SKM-1 (cell line): ENCODE results near the gene PRTFDC1.

Source experiments
- DNase-seq: peaks from one replicate; lab custom pipeline; 2025; ENCODE audit not compliant: unreplicated experiment; lab: John Stamatoyannopoulos, UW

PRTFDC1 gene

DNA sequence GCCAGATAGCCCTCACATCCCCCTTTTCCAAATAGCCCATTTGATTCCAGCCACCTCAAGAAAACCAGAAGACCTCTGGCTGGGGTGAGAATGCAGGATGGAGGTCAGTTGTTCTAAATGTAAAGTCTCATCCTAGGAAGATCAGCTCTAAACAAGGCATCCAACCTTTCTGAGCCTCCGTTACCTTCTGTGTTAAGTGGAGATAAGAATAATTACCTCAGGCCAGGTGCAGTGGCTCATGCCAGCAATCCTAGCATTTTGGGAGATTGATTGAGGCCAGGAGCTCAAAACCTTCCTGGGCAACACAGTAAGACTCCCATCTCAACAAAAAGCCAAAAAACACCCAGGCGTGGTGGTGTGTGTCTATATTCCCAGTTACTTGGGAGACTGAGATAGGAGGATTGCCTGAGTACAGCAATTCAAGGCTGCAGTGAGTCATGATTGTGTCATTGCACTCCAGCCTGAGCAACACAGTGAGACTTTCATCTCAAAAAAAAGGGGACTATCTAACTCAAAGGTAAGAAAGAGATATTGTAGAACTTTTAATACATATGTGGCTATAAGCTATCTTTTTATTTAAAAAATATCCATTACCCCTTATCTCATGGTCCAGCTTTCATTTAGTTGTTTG lies 43.5 kb downstream of the PRTFDC1 start:
- no peak for DNase-seq

DNA sequence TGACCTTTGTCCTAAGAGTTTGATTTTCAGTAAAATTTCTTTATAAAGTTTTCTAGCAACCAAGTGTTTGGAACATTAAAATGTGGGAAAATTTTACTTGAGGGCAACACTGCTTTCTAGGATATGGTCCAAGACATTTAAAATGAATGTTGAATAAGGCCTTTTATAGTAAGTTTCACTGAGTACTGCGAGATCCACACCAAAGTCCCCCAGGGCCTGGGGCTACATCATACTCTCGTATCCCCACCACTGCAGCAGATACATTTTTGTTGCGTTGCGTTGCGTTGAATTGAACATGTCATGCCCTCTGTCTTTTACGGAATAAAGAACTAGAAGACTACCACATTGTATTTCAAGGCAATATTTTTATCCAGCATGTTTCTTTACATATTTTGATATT lies 44.5 kb downstream of the PRTFDC1 start:
- DNase-seq: no peak

DNA sequence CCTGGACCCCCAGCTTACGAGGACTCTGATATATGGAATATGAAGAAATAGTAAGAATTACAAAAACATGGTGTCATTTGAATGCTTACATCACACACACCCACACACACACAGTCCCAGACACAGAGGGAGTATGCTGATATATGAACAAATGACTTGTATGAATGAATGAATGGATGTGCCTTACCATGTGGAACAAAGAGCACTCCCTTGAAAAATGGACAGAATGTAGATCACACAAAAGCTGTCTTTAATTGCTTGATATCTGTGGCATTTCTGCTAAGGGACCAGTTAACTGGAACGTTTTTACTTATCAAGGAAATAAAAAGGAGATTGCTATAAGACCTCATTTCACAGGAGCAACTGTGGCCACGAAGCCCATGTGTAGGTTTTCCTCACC lies 46.0 kb downstream of the PRTFDC1 start:
- no peak for DNase-seq

DNA sequence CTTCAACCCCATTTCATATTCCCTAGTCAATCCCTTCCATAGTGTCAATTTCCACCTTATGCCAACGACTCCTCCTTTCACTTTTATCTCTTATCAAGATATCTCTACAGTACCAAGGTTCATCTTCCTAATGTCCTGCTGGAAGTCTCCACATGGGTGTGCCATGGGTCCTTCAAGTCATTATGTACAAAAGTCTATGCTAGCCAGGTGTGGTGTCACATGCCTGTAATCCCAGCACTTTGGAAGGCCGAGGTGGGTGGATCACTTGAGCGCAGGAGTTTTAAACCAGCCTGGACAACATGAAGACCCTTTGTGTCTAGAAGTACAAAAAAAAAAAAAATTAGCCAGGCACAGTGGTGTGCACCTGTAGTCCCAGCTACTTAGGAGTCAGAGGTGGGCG lies 47.6 kb downstream of the PRTFDC1 start:
- DNase-seq: no peak

DNA sequence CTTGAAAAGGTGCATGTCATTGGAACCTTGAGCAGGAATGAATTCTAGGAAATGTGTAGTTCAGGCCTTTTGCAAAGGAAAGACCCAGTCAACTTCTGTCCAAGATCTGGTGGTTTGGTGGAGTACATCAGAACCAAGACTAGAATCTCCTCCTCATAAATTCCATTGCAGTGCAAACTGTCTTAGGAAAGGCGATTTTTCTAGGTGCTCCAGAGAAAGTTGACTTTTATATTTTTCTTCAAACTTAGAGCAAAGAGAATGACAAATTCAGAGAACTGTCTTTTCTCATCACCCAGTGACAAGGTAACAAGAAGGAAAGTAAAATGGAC lies 50.0 kb downstream of the PRTFDC1 start:
- no peak for DNase-seq

DNA sequence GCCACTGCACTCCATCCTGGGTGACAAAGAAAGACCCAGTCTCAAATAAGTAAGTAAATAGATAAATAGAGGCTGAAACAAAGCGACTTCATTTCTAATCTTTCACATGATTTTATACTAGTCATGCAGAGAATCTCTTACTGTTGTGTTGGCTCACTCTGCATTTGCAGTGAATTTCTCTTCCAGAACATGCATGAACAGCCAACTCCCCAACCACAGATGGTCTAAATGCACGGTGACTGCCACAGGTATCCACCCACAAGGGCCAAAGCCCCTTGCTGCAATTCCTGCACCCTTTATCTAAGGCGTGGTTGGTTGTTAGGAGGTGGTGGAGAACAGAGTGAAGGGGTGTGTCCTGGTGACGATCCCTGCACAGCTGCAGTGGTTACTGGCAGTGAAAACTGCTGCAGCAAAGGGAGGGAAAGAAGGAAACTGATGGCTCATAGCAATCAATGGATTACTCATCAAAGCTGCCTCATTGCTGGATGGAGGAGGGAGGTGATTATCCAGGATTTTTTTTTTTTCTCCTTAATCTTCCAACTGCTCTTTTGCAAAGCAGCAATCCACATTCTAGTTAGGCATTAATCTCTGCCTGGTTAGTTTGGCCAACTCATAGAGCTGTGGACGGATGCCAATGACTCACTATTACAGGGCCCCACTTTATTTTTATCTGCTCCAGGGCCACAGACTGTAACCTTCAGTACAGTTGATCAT lies 50.6 kb downstream of the PRTFDC1 start:
- DNase-seq: no peak

DNA sequence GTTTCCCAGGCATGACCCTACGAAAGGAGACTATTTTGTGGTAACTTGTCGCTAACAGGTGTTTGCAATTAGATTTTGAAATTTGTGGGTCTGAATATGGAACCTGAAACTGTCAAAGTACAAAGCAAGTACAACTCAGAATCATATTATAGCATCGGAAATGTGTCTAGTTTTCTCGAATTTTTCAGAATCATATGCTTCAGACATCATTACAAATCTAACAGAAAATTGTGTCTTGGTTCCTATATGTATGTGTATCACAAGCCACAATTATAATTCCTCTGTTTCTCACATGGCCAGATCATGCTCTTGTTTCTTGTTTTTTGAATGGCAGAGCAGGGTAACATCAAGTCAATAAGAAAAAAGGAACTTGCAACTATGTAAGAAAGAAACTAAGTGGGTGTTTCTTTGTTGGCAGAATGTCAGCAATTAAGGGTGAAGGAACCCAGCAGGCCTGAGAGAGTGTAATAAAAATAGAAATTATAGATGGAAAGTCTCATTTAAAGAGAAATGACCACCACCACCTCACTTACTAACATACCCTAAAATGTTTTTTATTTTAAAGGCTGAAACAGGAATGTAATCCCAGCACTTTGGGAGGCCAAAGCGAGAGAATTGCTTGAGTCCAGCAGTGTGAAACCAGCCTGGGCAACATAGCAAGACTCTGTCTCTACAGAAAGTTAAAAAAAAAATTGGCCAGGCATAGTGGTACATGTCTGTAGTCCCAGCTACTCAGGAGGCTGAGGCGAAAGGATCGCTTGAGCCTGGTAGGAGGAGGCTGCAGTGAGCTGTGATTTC lies 51.3 kb downstream of the PRTFDC1 start:
- no peak for DNase-seq

DNA sequence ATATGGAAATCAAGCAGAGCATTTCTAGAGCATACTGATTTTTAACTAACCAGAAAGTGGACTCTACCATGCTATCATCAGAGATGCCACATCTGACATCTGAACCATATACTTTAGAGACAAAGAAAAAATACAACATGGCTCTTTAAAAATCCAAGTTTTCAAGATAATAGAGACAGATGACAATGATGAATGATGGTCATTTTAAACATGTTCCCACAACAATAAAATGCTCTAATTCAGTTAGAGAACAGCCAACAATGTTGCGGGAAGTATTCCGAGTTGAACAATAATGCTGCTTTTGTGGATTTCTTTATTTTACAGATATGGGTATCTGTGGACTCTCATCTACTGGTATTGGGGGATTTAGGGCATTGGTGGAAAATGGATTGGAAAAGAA lies 52.8 kb downstream of the PRTFDC1 start:
- DNase-seq: no peak

DNA sequence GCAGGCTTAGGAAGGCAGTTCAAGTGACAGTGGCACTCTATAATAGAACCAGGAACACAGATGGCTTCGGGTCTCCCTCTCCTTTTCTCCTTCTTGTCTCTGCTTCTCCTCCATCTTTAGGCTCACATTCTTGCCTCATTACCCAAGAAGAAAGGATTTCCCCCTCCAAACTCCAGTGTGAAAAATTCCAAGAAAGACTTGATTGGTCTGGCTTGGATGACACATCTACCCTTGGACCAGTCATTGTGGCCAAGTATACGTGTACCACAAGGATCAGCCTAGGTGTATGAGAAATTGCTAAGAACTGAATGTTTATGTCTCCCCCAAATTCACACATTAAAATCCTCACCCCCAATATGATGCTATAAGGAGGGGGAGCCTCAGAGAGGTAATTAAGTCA lies 53.9 kb downstream of the PRTFDC1 start:
- no peak for DNase-seq

DNA sequence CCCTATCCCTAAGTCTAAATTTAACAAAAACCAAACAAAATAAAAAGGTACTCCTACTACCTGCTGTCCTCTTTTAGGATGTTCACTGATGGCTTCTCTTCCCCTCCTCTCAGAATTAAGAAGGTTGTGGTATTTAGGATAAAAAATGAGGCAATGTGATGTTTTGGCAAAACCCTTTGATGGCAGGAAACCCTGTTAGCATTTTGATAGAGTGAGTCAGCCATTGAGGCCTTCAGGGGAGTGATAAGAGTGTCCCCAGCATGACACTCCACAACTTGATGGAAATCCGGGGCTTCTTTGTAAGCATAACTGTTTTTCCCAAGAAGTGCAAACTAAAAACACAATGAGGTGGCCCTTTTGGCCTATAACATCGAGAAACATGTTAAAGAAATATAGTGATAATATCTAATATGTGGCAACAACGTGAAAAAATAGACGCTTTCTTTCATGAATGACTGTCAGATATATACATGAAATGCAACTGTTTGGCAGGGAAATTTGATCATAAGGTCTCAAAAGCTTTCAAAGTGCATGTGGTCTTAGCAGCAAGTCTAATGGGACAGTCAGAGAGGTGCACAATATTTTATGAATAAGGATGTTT lies 55.0 kb downstream of the PRTFDC1 start:
- no peak for DNase-seq

DNA sequence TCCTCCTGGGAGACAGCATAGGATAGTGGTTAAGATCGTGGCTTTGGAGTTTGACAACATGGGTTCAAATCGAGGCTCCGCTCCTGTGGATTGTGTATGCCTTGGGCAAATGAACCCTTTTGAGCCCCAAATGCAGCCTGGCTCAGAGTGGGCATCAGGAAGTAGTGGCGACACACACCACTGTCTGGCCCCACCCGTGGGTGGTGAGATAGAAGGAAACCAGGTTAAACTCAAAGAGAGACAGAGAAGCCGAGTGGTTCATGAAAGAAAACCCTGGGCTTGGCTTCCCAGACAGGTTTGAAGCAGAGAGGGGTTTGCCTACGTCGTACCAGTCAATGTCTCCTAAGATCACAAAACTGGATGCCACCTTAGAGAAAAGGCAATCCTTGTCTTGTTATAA lies 57.7 kb downstream of the PRTFDC1 start:
- DNase-seq: no peak

DNA sequence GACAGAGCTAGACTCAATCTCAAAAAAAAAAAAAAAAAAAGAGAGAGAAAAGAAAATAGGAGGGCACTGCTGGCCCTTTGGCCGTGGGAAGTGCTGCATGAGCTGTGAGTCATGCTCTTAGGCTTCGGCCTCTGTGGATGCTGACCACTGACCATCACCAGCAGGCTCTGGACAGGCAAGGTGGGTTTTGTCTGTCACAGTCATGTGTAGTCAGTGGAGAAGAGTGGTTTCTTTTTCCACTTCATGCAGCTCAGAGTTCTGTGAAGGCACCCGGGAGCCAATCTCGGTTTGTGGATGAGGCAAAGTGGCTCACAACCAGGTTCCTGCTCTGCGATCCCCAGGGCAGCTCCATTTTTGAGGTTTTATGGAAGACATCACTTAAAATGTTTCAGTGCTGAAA lies 58.1 kb downstream of the PRTFDC1 start:
- no peak for DNase-seq

DNA sequence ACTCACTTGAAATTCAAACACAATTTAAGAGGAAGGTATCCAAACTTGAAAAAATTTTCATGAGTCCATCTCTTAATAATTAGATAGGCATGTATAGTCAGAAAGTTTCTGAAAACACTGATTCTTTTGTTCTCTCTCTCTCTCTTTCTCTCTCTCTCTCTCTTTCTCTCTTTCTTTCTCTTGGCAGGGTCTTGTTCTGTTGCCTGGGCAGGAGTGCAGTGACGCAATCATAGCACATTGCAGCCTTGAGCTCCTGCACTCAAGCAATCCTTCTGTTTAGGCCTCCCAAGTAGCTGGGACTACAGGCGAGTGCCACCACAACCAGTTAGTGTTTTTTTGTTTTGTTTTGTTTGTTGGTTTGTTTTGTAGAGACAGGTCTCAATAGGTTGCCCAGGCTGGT lies 59.3 kb downstream of the PRTFDC1 start:
- no peak for DNase-seq

DNA sequence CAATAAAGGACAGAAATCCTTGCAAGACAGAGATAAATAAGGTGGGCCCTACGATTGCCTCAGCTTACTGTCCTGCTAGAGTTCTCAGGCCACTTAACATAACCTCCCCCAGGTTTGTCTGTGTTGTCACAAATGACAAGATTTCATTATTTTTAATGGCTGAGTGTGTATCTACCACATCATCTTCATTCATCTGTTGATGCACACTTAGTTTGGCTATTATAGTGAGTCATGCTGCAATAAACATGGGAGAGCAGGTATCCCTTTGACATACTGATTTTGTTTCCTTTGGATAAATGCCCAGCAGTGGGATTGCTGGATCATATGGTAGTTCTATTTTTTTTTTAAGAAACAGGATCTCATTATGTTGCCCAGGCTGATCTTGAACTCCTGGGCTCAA lies 60.6 kb downstream of the PRTFDC1 start:
- no peak for DNase-seq

DNA sequence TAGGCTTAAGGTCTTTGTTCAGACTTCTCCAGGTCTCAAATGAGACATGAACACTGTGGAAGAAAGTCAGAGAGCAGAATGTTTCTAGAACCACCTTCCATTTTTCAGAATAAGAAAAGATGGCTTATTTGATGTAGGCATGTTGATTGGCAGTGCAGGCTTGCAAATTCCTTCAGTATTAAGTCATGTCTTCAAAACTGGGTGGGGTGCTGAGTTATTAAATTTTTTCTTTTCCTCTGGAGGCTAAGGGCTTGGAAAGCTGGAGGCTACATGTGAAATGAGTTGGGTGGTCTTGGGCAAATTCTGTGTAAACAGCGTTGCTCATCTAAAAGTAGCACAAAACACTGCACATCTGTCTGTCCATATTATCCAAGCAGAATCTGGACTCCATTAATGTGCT lies 62.8 kb downstream of the PRTFDC1 start:
- DNase-seq: no peak

DNA sequence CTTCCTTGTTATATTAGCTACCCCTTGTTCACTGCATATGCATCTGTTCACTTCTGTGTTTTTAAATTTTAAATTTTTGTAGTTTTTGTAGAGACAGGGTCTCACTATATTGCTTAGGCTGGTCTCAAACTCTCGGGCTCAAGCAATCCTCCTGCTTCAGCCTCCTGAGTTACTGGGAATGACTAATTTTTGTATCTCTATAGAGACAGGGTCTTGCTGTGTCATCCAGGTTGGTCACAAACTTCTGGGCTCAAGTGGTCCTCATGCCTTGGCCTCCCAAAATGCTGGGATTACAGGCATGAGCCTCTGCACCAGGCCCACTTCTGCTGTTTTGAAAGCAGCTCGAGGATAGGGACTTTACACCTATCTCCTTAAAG lies 64.6 kb downstream of the PRTFDC1 start:
- DNase-seq: no peak

DNA sequence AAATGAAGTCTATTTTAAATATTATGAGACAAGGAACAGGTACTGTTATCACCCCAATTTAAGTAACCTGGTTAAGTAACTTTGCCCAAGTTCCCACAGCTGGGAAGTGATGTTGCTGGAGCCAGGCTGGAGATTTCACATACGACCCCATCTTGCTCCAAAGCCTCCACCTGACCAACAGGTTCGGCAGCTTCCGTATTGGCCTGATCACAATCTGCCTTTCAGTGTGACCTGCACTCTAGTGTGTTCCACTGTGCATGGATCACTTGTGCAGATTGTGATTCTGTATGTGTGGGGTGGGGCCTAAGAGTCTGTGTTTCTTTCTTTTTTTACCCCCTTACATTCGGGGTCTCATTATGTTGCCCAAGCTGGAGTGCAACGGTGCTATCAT lies 66.1 kb downstream of the PRTFDC1 start:
- DNase-seq: no peak

DNA sequence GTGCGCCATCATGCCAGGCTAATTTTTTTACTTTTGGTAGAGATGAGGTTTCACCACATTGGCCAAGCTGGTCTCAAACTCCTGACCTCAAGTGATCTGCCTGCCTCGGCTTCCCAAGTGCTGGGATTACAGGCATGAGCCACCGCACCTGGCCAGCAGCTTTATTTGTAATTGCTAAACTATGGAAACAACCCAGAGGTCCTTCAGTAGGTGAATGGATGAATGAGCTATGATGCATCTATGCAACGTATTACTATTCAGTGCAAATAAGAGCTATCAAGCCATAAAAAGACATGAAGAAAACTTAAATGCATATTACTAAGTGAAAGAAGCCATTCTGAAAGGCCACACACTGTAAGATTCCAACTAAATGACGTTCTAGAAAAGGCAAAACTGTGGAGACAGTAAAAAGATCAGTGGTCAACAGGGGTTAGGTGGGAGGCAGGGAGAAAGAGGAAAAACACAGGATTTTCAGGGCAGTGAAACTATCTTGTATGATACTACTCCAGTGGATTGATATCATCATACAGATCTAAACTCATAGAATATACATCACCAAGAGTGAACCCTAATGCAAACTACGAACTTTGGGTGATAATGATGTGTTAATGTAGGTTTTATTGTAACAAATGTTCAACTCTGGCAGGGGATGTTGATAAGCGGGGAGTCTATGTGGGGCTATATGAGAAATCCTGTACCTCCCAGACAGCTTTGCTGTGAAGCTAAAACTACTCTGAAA lies 66.7 kb downstream of the PRTFDC1 start:
- no peak for DNase-seq

DNA sequence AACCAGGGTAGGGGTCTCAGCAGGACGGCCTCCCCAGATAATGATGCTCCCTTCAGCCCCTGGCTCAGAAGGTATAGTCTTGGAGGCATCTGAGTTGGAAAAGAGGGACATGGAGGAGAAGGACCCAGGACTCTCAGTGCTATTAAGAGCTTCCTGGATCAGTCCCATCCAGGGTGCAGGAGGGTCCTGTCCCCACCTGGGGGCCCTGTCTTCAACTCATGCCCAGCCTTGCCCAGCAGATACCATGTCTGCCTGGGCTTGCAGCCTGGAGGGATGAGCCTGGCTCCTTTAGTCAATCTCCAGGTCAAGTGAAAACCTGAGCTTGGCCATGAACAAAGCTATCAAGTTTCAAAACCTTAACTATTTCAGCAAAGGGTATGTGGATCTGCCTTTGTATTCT lies 67.6 kb downstream of the PRTFDC1 start:
- DNase-seq: no peak

DNA sequence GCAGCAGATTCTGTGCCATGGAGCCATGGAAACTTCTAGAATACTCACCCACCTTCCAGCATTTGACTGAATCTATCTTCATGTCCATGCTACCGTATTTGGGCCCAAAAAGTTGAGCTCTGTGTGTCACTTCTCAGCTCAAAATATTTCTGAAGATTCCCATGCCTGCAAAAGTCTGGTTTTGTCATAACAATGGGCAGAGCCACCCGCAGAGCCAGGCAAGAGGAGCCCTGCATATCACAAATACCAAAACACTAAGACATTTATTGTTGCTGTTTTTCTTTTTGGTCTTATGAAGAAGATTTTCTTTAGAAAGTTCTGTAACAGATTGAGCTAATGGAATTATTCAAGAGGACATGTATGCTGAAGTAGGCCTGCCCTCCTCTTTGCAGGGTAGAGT lies 68.1 kb downstream of the PRTFDC1 start:
- no peak for DNase-seq

DNA sequence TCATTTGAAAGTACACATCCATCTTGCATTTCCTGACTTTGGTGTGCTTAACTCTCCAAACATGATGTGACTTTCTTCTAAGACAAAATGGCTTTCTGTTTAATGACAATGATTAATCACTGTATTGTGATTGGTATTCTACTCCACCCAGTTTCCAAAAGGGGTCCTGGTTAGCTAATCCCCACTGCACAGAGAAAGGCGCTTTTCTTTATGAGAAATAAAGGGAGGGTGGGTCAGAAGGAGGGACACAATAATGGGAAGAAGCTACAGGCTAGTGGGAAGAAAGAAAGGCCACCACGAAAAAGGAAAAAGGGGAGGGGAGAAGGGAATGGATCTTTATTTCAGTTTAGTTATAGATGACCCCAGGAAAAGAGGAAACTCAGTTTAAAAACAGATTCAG lies 69.2 kb downstream of the PRTFDC1 start:
- DNase-seq: no peak
